WERI-Rb-1 (cell line): ENCODE data around the gene NOL3.

ENCODE experiments used
- DNase-seq: peaks from one replicate; pipeline ENCODE4 v3.0.0-alpha.2; 2020
- H3K27ac ChIP-seq: fragments of 250-450 bp; sonication (Bioruptor Pico); 2 replicates; pipeline ENCODE4 v1.5.1; 2020; ENCODE audit warnings: mild to moderate bottlenecking, moderate library complexity
- H3K27me3 ChIP-seq: fragments of 250-450 bp; sonication (Bioruptor Pico); 2 replicates; pipeline ENCODE4 v1.5.1; 2021; ENCODE audit warnings: mild to moderate bottlenecking, low read depth, moderate library complexity; ENCODE audit not compliant: insufficient read depth, severe bottlenecking
- H3K36me3 ChIP-seq: fragments of 250-450 bp; sonication (Bioruptor Pico); 2 replicates; pipeline ENCODE4 v1.5.1; 2020; ENCODE audit warnings: mild to moderate bottlenecking, moderate library complexity
- H3K4me3 ChIP-seq: 2 replicates; pipeline ENCODE4 v1.5.1; 2011; ENCODE audit warnings: low read depth, mild to moderate bottlenecking, control low read depth, low read length
- H3K9me3 ChIP-seq: fragments of 250-450 bp; sonication (Bioruptor Pico); 2 replicates; pipeline ENCODE4 v1.5.1; 2021; ENCODE audit warnings: mild to moderate bottlenecking, moderate library complexity; ENCODE audit not compliant: severe bottlenecking
- TF ChIP-seq, protein P1 (sequence below): IDR thresholded peaks from 2 replicates; pipeline ENCODE4 v1.5.1; 2011; ENCODE audit warnings: low read depth, mild to moderate bottlenecking, control low read depth, inconsistent platforms, low read length

NOL3 gene

DNA sequence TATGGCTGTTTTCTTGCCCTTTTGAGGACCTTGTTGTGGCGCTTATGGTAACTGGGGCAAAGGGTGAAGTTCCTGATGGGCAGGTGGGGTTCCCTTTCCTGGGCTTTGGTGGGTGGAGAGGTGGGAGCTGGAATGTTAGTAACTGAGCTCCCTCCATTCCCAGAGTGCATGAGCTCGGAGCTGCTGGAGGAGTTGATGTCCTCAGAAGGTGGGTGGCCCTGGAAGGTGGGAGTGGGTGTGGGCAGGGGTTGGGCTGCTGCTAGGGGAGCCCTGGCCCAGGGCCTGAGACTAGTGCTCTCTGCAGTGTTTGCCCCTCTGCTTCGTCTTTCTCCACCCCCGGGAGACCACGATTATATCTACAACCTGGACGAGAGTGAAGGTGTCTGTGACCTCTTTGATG lies 27.4 kb downstream of the NOL3 start:
- Histone ChIP-seq H3K36me3 (peaks cover 84% of the 10 kb centered on the region), H3K4me3 (no peak overlapping the region), H3K27ac (no peak overlapping the region), H3K27me3 (no peaks in the 10 kb centered on the region), H3K9me3 (no peaks in the 10 kb centered on the region)
- TF ChIP-seq, protein P1, sequence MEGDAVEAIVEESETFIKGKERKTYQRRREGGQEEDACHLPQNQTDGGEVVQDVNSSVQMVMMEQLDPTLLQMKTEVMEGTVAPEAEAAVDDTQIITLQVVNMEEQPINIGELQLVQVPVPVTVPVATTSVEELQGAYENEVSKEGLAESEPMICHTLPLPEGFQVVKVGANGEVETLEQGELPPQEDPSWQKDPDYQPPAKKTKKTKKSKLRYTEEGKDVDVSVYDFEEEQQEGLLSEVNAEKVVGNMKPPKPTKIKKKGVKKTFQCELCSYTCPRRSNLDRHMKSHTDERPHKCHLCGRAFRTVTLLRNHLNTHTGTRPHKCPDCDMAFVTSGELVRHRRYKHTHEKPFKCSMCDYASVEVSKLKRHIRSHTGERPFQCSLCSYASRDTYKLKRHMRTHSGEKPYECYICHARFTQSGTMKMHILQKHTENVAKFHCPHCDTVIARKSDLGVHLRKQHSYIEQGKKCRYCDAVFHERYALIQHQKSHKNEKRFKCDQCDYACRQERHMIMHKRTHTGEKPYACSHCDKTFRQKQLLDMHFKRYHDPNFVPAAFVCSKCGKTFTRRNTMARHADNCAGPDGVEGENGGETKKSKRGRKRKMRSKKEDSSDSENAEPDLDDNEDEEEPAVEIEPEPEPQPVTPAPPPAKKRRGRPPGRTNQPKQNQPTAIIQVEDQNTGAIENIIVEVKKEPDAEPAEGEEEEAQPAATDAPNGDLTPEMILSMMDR: no peak
- no peak for DNase-seq

DNA sequence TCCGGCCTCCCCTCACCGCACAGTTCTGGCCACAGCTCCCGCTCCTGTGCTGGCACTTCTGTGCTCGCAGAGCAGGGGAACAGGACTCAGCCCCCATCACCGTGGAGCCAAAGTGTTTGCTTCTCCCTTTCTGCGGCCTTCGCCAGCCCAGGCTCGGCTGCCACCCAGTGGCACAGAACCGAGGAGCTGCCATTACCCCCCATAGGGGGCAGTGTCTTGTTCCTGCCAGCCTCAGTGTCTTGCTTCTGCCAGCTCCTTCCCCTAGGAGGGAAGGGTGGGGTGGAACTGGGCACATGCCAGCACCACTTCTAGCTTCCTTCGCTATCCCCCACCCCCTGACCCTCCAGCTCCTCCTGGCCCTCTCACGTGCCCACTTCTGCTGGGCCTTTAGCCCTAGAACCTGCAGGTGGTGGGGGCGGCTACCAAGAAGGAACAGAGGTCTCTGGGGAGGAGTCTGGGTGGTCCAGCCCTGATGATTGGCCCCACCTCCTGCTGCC lies 27.9 kb downstream of the NOL3 start:
- Histone ChIP-seq H3K27ac (no peak overlapping the region), H3K4me3 (no peak overlapping the region), H3K36me3 (peaks cover 86% of the 10 kb centered on the region), H3K27me3 (no peaks in the 10 kb centered on the region), H3K9me3 (no peaks in the 10 kb centered on the region)
- TF ChIP-seq, protein P1: peak; percentile 77
- DNase-seq: no peak

DNA sequence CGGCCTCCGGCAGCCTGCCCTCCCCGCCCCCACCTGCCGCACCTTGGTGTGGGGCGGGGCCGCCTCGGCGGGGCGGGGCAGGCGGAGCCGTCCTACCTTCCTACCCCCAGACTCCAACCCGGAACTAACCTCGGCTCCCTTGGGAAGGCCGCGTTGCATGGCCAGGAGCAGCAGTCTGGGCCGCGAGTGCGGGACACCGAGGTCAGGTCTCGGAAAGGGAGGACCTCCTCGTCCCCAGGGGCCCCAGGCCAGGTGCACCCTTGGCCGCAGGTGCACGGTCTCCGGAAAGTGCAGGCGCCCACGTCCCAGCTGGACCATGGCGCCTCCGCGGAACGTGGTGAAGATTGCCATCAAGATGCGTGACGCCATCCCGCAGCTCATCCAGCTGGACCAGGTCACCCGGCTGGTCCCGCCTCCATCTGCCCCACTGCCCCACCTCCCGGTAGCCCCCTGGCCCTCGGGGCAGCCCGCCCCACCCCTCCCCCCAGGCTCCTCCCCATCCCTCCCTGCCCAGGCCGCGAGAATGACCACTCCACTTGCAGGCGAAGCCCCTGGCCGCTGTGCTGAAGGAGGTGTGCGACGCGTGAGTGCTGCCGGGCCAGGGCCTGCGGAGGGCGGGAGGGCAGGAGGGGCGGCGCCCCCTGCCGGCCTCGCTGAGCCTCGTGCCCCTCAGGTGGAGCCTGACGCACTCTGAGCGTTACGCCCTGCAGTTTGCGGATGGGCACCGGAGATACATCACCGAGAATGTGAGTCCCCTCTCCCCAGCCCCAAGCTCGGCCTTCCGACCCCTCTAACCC lies 28.9 kb downstream of the NOL3 start, which contains the start of gene ELMO3:
Gene ELMO3 (plus strand): TSS at position 121 of the 797 bp plus-strand sequence. CDS start 196 bp downstream, at position 317.
- H3K4me3 ChIP-seq: no peak within 1 kb of the TSS
- H3K36me3 ChIP-seq: peaks cover 83% of the 10 kb centered on the region
- DNase-seq: no peak
- no peaks in the 10 kb centered on the region for H3K27me3 ChIP-seq
- H3K27ac ChIP-seq: no peak within 1 kb of the TSS
- TF ChIP-seq, protein P1: no peak
- H3K9me3 ChIP-seq: no peaks in the 10 kb centered on the region

DNA sequence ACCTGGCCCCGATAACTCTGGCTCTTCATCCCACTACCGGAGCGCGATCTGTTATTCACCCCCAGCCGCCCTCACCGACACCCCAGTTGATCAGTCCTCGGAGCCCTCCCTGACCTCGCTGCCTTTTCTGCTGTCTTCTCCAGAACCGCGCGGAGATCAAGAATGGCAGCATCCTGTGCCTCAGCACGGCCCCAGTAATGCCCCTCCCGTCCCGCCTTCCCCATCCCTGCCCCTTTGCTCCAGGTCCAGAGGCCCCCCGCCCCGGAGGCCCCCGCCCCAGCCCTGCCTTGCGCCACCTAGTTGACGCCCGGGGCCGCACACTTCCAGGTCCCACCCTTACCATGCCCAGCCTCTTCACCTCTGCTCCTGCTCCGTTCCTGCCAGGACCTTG lies 29.5 kb downstream of the NOL3 start:
- Histone ChIP-seq H3K36me3 (peaks cover 83% of the 10 kb centered on the region), H3K27ac (no peak overlapping the region), H3K9me3 (no peaks in the 10 kb centered on the region), H3K27me3 (no peaks in the 10 kb centered on the region), H3K4me3 (no peak overlapping the region)
- DNase-seq: no peak
- TF ChIP-seq, protein P1: 0 out of 2 replicates have a peak, but pooled peaks have one; percentile 15

DNA sequence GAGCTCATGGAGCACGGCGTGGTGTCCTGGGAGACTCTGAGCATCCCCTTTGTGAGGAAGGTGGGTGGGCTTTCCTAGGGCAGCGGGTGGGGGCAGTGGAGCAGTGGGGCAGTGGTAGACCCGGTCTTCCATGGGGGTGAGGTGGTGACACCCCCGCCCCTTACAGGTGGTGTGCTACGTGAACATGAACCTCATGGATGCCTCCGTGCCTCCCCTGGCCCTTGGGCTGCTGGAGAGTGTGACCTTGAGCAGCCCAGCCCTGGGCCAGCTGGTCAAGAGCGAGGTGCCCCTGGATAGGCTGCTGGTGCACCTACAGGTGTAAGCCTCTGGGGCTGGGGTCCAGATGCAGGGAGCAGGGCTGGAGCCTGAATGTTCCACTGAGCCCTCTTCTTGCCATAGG lies 30.2 kb downstream of the NOL3 start:
- Histone ChIP-seq H3K27me3 (no peaks in the 10 kb centered on the region), H3K4me3 (no peak overlapping the region), H3K36me3 (peaks cover 77% of the 10 kb centered on the region), H3K27ac (no peak overlapping the region), H3K9me3 (no peaks in the 10 kb centered on the region)
- TF ChIP-seq, protein P1: no peak
- DNase-seq: no peak
